ENCODE data around the gene FAM32A.

- TF ChIP-seq EZH2 (IDR thresholded peaks at IDR 0.05; ENCODE audit: low read length, unreplicated experiment) (no peak), EZH2phosphoT487 (IDR thresholded peaks at IDR 0.05; ENCODE audit: borderline replicate concordance, low read length) (no peak), CTCF (conservative IDR thresholded peaks at IDR 0.05; ENCODE audit: low read depth, low read length) (no peak)
Measured at GRCh38 chr19:16180611-16181010, 4.6 kb upstream of the FAM32A start.

Data from PC-3 (cell line).